ENCODE data around the gene PTTG1. TPM values are rescaled to one million over a fixed set of nuclear protein-coding genes. Genes with fewer than 3 reads are reported as not detected.

The PTTG1 gene
- total RNA-seq (34.1 and 246 TPM in 2 replicates), polyA plus RNA-seq (69.8 and 618 TPM in 2 replicates)

GRCh38 chr5:160421625-160422258 is at the start of gene PTTG1:
Gene PTTG1 (plus strand): TSS chr5:160421855. CDS start chr5:160422313, 458 bp downstream.
- Histone ChIP-seq H3K36me3 (no peaks in the 10 kb centered on the region), H3K9me3 (ENCODE audit: low read depth) (no peaks in the 10 kb centered on the region), H3K27ac (peak within 1 kb of the TSS; percentile 84), H3K27me3 (no peaks in the 10 kb centered on the region), H3K4me3 (peak within 1 kb of the TSS; percentile 77), H3K4me1 (ENCODE audit: low read depth) (peaks cover 15% of the 10 kb centered on the region)
- no peak for TF ChIP-seq CTCF (IDR thresholded peaks at IDR 0.05; ENCODE audit: low read depth, low read length)
- peak; percentile 98 to 99 for DNase-seq (ENCODE audit: low read depth in 1 of 2, low spot score in 1 of 2)

GRCh38 chr5:160375166-160375565 is 46.5 kb upstream of the PTTG1 start:
- Histone ChIP-seq H3K27ac (no peak overlapping the region), H3K4me3 (no peak overlapping the region), H3K4me1 (ENCODE audit: low read depth) (no peaks in the 10 kb centered on the region), H3K9me3 (ENCODE audit: low read depth) (no peaks in the 10 kb centered on the region), H3K27me3 (peaks cover 52% of the 10 kb centered on the region), H3K36me3 (no peaks in the 10 kb centered on the region)
- no peak for DNase-seq (ENCODE audit: low read depth in 1 of 2, low spot score in 1 of 2)
- TF ChIP-seq CTCF (IDR thresholded peaks at IDR 0.05; ENCODE audit: low read depth, low read length): no peak

GRCh38 chr5:160375701-160376100 is 46.0 kb upstream of the PTTG1 start:
- Histone ChIP-seq H3K36me3 (no peaks in the 10 kb centered on the region), H3K27me3 (peaks cover 47% of the 10 kb centered on the region), H3K9me3 (ENCODE audit: low read depth) (no peaks in the 10 kb centered on the region), H3K4me3 (no peak overlapping the region), H3K27ac (no peak overlapping the region), H3K4me1 (ENCODE audit: low read depth) (no peaks in the 10 kb centered on the region)
- no peak for TF ChIP-seq CTCF (IDR thresholded peaks at IDR 0.05; ENCODE audit: low read depth, low read length)
- no peak for DNase-seq (ENCODE audit: low read depth in 1 of 2, low spot score in 1 of 2)

GRCh38 chr5:160376416-160376815 is 45.2 kb upstream of the PTTG1 start:
- Histone ChIP-seq H3K36me3 (no peaks in the 10 kb centered on the region), H3K4me3 (no peak overlapping the region), H3K9me3 (ENCODE audit: low read depth) (no peaks in the 10 kb centered on the region), H3K4me1 (ENCODE audit: low read depth) (no peaks in the 10 kb centered on the region), H3K27me3 (peaks cover 40% of the 10 kb centered on the region), H3K27ac (no peak overlapping the region)
- TF ChIP-seq CTCF (IDR thresholded peaks at IDR 0.05; ENCODE audit: low read depth, low read length): no peak
- no peak for DNase-seq (ENCODE audit: low read depth in 1 of 2, low spot score in 1 of 2)

- Histone ChIP-seq H3K27ac (no peak overlapping the region), H3K9me3 (ENCODE audit: low read depth) (no peaks in the 10 kb centered on the region), H3K36me3 (no peaks in the 10 kb centered on the region), H3K4me3 (no peak overlapping the region), H3K27me3 (peaks cover 30% of the 10 kb centered on the region), H3K4me1 (ENCODE audit: low read depth) (no peaks in the 10 kb centered on the region)
- TF ChIP-seq CTCF (IDR thresholded peaks at IDR 0.05; ENCODE audit: low read depth, low read length): no peak
- no peak for DNase-seq (ENCODE audit: low read depth in 1 of 2, low spot score in 1 of 2)
These were observed 44.0 kb upstream of the PTTG1 start for GRCh38 chr5:160377651-160378050.
